COR-L47 (cell line): ENCODE measurements around the gene INSC.

Source experiments
- DNase-seq: peaks from one replicate; lab custom pipeline; 2025; lab: John Stamatoyannopoulos, UW

Gene INSC

DNA sequence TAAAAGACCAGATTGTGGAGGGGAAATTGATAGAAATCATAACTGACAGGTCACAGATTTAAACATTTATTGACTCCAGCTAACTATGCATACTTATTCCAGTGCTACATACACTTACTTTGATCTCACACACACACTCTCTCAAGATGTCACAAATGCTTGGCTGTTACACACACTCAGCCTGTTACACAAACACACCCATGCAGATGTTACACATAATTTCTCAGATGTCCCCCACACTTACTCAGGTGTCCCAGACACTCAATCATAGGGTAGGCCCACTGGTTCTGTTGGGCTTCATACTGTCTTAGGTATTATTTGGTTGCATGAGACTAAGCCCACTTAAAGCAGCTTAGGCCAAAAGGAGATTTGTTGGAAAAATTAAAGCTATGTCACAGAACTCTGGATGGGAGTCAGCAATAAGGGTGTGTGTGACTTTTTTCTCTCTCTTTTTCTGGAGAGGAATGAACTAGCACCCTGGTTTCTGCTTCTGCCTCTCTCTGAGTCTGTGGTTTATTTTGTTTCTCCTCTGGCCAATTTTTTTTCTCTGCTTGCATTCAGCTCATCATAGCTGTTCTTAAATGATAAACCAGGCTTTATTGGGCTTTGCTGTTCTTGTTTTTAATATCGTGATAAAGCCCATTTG lies 179.4 kb downstream of the INSC start:
- DNase-seq, result no peak

- no peak for DNase-seq
Observed at GRCh38 chr11:15295695-15296094, 181.0 kb downstream of the INSC start.
